ENCODE measurements around the gene CCDC190.
"Not testable (repeated sequence)": the region's sequence is repeated elsewhere in the genome, so short reads cannot be mapped to it uniquely, and the experiment has no call there.

- not testable (repeated sequence) for TF ChIP-seq EZH2phosphoT487, EZH2 (IDR thresholded peaks at IDR 0.05)
- TF ChIP-seq, protein P1, sequence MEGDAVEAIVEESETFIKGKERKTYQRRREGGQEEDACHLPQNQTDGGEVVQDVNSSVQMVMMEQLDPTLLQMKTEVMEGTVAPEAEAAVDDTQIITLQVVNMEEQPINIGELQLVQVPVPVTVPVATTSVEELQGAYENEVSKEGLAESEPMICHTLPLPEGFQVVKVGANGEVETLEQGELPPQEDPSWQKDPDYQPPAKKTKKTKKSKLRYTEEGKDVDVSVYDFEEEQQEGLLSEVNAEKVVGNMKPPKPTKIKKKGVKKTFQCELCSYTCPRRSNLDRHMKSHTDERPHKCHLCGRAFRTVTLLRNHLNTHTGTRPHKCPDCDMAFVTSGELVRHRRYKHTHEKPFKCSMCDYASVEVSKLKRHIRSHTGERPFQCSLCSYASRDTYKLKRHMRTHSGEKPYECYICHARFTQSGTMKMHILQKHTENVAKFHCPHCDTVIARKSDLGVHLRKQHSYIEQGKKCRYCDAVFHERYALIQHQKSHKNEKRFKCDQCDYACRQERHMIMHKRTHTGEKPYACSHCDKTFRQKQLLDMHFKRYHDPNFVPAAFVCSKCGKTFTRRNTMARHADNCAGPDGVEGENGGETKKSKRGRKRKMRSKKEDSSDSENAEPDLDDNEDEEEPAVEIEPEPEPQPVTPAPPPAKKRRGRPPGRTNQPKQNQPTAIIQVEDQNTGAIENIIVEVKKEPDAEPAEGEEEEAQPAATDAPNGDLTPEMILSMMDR (IDR thresholded peaks at IDR 0.05), result not testable (repeated sequence)
These were observed 53.5 kb downstream of the CCDC190 start for GRCh38 chr1:162807503-162807902.
